ENCODE data around the gene ENPEP.

The ENPEP gene

DNA sequence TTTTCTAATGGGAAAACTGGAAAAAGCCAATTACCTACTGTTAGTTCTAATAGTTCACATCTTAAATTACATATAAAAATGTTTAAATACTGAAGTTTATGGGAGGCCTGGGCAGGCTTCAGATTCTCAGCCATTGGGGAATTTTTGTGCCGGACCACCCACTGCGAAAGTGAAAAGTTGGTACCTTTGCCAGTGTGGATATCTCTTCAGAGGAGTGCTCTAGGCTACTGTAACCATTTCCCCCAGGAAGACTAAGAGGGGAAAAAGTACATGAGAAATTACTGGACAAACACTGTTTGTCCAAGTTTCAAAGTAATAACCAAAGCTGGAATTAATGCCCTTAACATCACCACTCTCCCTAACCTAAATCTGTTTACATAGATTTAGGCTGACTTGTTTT, 126.1 kb downstream of the ENPEP start (continued):
- no peak for TF ChIP-seq POU6F1 (CRISPR knock-in tag; IDR thresholded peaks at IDR 0.05; ENCODE audit: borderline replicate concordance, low read depth)
- no peak for TF ChIP-seq ZNF565 (CRISPR knock-in tag; conservative IDR thresholded peaks at IDR 0.05; ENCODE audit: low read depth)
- TF ChIP-seq SNAI2 (CRISPR knock-in tag; IDR thresholded peaks at IDR 0.05): no peak
- TF ChIP-seq GLIS3 (CRISPR knock-in tag; IDR thresholded peaks at IDR 0.05): no peak
- TF ChIP-seq ESRRG (CRISPR knock-in tag; IDR thresholded peaks at IDR 0.05): no peak

DNA sequence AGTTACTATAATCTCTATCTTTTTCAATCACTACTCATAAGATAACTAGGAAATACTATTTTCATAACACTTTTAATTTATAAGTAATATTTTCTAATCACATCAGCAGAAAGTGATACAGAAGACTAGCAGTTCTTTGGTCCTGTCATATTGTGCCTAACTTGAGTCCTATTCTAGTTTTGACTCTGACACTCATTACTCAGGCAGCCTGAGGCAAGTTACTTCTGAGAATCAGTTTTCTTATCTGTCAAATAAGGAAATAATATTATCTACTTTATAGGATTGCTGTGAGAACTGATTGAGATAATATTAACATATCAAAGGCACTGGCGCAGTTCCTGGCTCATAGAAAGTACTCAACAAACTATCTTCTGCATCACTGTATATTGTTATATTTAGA, 129.1 kb downstream of the ENPEP start:
- no peak for TF ChIP-seq RARB (CRISPR knock-in tag; IDR thresholded peaks at IDR 0.05)
- TF ChIP-seq POU6F1 (CRISPR knock-in tag; IDR thresholded peaks at IDR 0.05; ENCODE audit: borderline replicate concordance, low read depth): no peak
- no peak for TF ChIP-seq BACH2 (CRISPR knock-in tag; IDR thresholded peaks at IDR 0.05; ENCODE audit: borderline replicate concordance)
- no peak for TF ChIP-seq PPARA (CRISPR knock-in tag; IDR thresholded peaks at IDR 0.05; ENCODE audit: borderline replicate concordance)
- no peak for ATAC-seq

- no peak for ATAC-seq
- TF ChIP-seq ZNF70 (CRISPR knock-in tag; IDR thresholded peaks at IDR 0.05) (no peak), OSR1 (CRISPR knock-in tag; IDR thresholded peaks at IDR 0.05) (no peak), ARNTL (CRISPR knock-in tag; IDR thresholded peaks at IDR 0.05; ENCODE audit: borderline replicate concordance, low read depth) (no peak), RARB (CRISPR knock-in tag; IDR thresholded peaks at IDR 0.05) (no peak), ZNF8 (CRISPR knock-in tag; IDR thresholded peaks at IDR 0.05) (no peak), POU6F1 (CRISPR knock-in tag; IDR thresholded peaks at IDR 0.05; ENCODE audit: borderline replicate concordance, low read depth) (no peak), TCF4 (CRISPR knock-in tag; IDR thresholded peaks at IDR 0.05; ENCODE audit: borderline replicate concordance) (no peak), GLIS3 (CRISPR knock-in tag; IDR thresholded peaks at IDR 0.05) (no peak), PATZ1 (CRISPR knock-in tag; IDR thresholded peaks at IDR 0.05; ENCODE audit: borderline replicate concordance) (no peak), TOX (CRISPR knock-in tag; IDR thresholded peaks at IDR 0.05; ENCODE audit: borderline replicate concordance) (no peak), BACH2 (CRISPR knock-in tag; IDR thresholded peaks at IDR 0.05; ENCODE audit: borderline replicate concordance) (no peak), SNAI2 (CRISPR knock-in tag; IDR thresholded peaks at IDR 0.05) (no peak), CSRNP3 (CRISPR knock-in tag; IDR thresholded peaks at IDR 0.05) (no peak), ZFP30 (CRISPR knock-in tag; IDR thresholded peaks at IDR 0.05) (no peak), ZC3H10 (CRISPR knock-in tag; IDR thresholded peaks at IDR 0.05) (no peak), ZFP3 (CRISPR knock-in tag; IDR thresholded peaks at IDR 0.05) (no peak)
- TF ChIP-seq, protein P1, sequence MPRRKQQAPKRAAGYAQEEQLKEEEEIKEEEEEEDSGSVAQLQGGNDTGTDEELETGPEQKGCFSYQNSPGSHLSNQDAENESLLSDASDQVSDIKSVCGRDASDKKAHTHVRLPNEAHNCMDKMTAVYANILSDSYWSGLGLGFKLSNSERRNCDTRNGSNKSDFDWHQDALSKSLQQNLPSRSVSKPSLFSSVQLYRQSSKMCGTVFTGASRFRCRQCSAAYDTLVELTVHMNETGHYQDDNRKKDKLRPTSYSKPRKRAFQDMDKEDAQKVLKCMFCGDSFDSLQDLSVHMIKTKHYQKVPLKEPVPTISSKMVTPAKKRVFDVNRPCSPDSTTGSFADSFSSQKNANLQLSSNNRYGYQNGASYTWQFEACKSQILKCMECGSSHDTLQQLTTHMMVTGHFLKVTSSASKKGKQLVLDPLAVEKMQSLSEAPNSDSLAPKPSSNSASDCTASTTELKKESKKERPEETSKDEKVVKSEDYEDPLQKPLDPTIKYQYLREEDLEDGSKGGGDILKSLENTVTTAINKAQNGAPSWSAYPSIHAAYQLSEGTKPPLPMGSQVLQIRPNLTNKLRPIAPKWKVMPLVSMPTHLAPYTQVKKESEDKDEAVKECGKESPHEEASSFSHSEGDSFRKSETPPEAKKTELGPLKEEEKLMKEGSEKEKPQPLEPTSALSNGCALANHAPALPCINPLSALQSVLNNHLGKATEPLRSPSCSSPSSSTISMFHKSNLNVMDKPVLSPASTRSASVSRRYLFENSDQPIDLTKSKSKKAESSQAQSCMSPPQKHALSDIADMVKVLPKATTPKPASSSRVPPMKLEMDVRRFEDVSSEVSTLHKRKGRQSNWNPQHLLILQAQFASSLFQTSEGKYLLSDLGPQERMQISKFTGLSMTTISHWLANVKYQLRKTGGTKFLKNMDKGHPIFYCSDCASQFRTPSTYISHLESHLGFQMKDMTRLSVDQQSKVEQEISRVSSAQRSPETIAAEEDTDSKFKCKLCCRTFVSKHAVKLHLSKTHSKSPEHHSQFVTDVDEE (CRISPR knock-in tag; IDR thresholded peaks at IDR 0.05): no peak
Measured at GRCh38 chr4:110609044-110609750, 133.2 kb downstream of the ENPEP start.
